Lower leg skin (tissue), 4 donors: ENCODE measurements around the gene KRT83. TPM values are rescaled to one million over a fixed set of nuclear protein-coding genes. Genes with fewer than 3 reads are reported as not detected.

Experiments
- DNase-seq, 2 donors: peaks; one replicate each; pipeline ENCODE4 v3.0.0-alpha.2; 2019; ENCODE audit warnings: low spot score in 2 of 2
- H3K4me3 ChIP-seq: fragments of 200-600 bp; sonication (generic); 2 replicates; pipeline ENCODE4 v1.5.1; 2017; ENCODE audit warnings: mild to moderate bottlenecking, low read depth; ENCODE audit not compliant: poor library complexity, severe bottlenecking
- POLR2A ChIP-seq, 2 donors: fragments of 450-650 bp; IDR thresholded peaks; one replicate each; pipeline ENCODE4 v1.6.1; 2016 to 2017; ENCODE audit warnings: antibody characterized with exemption in 2 of 2, mild to moderate bottlenecking in 1 of 2, moderate library complexity in 1 of 2
- WGBS, 2 donors: methylation state at CpG; one replicate each; pipeline ENCODE4 v1.1.5; 2018; 5-methylcytosine and 5-hydroxymethylcytosine counted together
- intact Hi-C: fragments of 100-400 bp; cut with DNase I; formaldehyde crosslinking; loops from one replicate; pipeline ENCODE4 v1.15.0; 2023; ENCODE audit warnings: low total_unique reads
- total RNA-seq, 4 donors: library from RNA; depleted of rRNA; stranded (reverse); fragments of >200 nt; gene quantifications; one replicate each; pipeline ENCODE4 v1.1.0, GENCODE V29; 2016
- TF ChIP-seq, protein P1 (sequence below), 3 donors: fragments of 450-650 bp; IDR thresholded peaks; one replicate each; pipeline ENCODE4 v1.5.1; 2016; ENCODE audit warnings: antibody characterized with exemption in 3 of 3, mild to moderate bottlenecking in 3 of 3, moderate library complexity in 2 of 3

Gene KRT83
- total RNA-seq, 4 donors from 2014 or later, result 2.1 to 34.7 TPM; not detected in 2

DNA sequence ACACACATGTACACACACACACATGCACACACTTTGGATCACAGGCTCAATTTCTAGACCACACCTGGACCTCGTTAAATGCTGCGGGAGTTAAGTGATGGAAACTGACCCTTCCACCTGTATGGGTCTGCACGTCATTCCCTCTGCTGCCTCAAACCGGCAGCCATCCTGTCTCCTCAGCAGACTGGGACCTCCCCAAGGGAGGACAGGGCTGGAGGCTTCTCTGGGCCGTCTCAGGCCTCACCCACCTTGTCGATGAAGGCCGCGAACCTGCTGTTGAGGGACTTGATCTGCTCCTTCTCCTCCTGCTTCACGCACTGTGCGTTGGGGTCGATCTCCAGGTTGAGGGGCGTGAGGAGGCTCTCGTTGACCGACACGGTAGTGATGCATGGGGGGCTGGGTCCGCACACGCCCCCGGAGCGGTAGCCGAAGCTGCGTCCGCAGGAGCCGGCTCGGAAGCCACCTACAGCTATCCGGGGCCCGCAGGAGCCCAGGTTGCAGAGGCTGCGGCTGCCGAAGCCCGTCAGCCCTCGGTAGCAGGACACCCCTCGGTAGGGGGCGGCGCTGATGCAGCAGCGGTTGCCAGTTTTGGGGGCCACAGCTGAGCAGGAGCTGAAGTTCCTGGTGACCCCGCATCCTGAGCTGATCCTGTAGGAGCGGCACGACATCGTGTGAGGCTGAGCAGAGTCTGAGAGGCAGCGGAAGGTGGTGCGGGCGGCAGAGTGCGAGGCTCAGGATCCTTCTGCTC is 45.7 kb upstream of the KRT83 start, which contains the start of gene KRT85:
KRT85 (minus strand) TSS at position 744 of the 748 bp plus-strand sequence; CDS start at position 668, 76 bp downstream.
- no peak within 1 kb of the TSS for H3K4me3 ChIP-seq
- TF ChIP-seq, protein P1, sequence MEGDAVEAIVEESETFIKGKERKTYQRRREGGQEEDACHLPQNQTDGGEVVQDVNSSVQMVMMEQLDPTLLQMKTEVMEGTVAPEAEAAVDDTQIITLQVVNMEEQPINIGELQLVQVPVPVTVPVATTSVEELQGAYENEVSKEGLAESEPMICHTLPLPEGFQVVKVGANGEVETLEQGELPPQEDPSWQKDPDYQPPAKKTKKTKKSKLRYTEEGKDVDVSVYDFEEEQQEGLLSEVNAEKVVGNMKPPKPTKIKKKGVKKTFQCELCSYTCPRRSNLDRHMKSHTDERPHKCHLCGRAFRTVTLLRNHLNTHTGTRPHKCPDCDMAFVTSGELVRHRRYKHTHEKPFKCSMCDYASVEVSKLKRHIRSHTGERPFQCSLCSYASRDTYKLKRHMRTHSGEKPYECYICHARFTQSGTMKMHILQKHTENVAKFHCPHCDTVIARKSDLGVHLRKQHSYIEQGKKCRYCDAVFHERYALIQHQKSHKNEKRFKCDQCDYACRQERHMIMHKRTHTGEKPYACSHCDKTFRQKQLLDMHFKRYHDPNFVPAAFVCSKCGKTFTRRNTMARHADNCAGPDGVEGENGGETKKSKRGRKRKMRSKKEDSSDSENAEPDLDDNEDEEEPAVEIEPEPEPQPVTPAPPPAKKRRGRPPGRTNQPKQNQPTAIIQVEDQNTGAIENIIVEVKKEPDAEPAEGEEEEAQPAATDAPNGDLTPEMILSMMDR (IDR thresholded peaks at IDR 0.05), result no peak
- no peak for TF ChIP-seq POLR2A (IDR thresholded peaks at IDR 0.05)
- intact Hi-C loops, result no loop called here
- DNase-seq, result no peak
- WGBS, 2 donors, result 90% methylated on average over 24 to 36 of the region's 42 CpGs

DNA sequence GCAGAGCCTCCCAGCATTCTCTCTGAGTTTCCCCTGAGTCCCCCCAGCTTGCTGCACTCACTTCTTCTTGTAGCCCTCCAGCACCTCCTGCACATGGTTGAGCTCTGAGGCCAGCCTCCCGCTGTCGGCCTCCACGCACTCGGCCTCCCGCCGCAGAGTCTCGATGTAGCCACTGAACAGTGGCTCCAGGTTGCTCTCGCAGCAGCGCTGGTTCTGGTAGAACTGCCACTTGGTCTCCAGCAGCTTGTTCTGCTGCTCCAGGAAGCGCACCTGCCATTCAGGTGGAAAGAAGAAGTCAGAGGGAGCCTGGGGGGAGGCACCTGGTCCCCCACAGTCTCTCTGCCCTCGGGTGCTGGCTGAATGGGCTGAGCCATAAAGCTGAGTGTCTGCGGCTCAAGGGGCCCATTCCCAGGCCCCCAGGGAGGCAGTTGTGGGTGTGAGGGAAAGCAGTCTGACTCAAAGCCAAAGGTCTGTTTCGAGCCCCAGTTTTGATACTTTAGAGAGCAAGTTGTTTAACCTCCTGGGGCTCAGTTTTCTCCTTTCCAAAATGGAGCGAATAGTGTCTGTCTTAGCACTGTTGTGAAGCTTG is 43.8 kb upstream of the KRT83 start:
- DNase-seq, result no peak
- no peak for TF ChIP-seq POLR2A (IDR thresholded peaks at IDR 0.05)
- TF ChIP-seq, protein P1 (IDR thresholded peaks at IDR 0.05), result no peak
- intact Hi-C loops, result no loop called here
- 79 to 85% methylated on average over 14 of the region's 14 CpGs for WGBS, 2 donors
- no peak overlapping the region for H3K4me3 ChIP-seq

DNA sequence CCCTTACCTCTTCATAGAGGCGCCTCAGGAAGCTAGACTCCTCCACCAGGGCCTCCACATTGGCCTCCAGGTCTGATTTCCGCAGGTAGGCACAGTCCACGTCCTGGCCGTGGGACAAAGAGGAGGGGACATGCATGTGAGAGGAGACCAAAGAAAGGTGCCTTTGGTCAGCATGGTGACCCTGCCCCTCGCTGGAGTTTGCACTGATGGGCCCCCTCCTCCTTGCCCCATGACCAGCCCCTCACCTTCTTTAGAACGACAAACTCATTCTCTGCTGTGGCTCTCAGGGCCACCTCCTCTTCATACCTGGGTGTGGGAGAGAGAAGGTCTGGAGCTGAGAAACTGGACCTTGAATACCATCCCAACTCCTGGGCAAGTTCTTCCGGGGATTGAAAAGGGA is 42.9 kb upstream of the KRT83 start:
- peak in 1 of 2 donors; percentile 82 for DNase-seq
- 82 to 92% methylated on average over 7 of the region's 7 CpGs for WGBS, 2 donors
- no peak for TF ChIP-seq POLR2A (IDR thresholded peaks at IDR 0.05)
- TF ChIP-seq, protein P1 (IDR thresholded peaks at IDR 0.05), result no peak
- no peak overlapping the region for H3K4me3 ChIP-seq
- intact Hi-C loops, result no loop called here

DNA sequence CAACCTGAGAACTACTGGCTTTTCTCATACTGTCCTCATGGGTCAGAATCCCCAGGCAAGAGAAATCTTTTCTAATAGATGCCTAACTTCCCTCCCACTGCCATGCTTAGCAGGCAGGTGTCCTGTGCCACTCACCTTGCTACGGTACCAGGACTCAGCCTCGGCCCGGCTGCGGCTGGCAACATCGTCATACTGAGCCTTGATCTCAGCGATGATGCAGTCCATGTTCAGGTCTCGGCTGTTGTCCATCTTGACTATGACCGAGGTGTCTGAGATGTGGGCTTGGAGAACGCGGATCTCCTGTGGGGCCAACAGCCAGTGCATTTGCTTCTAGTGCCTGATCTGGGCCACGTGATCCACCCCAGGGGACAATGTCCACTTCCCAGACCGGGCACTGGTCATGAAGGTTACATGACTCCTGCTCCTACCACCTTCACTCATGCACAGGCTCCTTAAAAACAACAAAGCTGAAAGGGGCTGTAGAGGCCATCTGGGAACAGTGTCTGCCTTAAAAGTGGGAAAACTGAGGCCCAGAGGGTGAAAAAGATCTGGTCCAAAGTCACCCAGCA is 42.0 kb upstream of the KRT83 start:
- WGBS, 2 donors, result 93% methylated on average over 12 of the region's 12 CpGs
- H3K4me3 ChIP-seq, result no peak overlapping the region
- peak in 1 of 2 donors; percentile 82 for DNase-seq
- intact Hi-C loops, result no loop called here
- TF ChIP-seq, protein P1 (IDR thresholded peaks at IDR 0.05), result no peak
- no peak for TF ChIP-seq POLR2A (IDR thresholded peaks at IDR 0.05)

DNA sequence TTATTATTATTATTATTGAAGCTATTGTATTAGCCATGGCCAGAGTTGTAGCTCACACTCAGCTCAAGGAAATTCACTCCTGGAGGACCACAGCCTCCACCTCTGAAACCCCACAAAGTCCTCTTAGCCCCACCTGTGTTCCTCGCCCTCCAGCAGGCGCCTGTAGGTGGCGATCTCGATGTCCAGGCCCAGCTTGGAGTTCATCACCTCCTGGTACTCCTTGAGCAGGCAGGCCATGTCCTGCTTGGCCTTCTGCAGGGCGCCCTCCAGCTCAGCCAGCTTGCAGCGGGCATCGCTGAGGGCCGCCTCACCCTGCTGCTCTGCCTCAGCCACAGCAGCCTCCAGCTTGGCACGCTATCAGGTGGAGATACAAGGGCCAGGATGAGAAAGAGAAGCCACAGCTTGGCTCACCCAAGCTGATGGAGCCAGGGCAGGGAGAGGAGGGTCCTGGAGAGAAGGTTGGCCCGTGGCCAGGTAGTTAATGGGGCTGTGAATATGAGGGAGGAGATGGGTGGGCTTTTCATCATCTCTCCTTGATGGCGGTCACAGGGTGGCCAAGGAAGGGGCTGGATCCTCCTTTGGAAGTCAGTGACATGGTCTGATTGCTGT is 41.0 kb upstream of the KRT83 start:
- peak in 1 of 2 donors; percentile 58 for DNase-seq
- no peak overlapping the region for H3K4me3 ChIP-seq
- intact Hi-C loops, result no loop called here
- 84 to 91% methylated on average over 11 of the region's 11 CpGs for WGBS, 2 donors
- TF ChIP-seq, protein P1 (IDR thresholded peaks at IDR 0.05), result no peak
- TF ChIP-seq POLR2A (IDR thresholded peaks at IDR 0.05), result no peak
